Measurements from ENCODE around the gene FAM120B. TPM values are rescaled to one million over a fixed set of nuclear protein-coding genes. Genes with fewer than 3 reads are reported as not detected.

FAM120B gene
- total and polyA plus RNA-seq, 2 experiments from 2014 or later: 17.1 to 29.1 TPM

- in situ Hi-C loops (cut with MboI): no loop called here
- no peak overlapping the region for H3K9ac ChIP-seq
- no peaks in the 10 kb centered on the region for H3F3A ChIP-seq (ENCODE audit: insufficient read depth)
- DNase-seq: no peak
- no peaks in the 10 kb centered on the region for H3K79me2 ChIP-seq (ENCODE audit: insufficient read depth)
- no peaks in the 10 kb centered on the region for H3K9me2 ChIP-seq (ENCODE audit: insufficient read depth)
- 0 out of 2 replicates have a peak, but pooled peaks cover 1% of the 10 kb centered on the region for H3K27me3 ChIP-seq (replicated peaks; ENCODE audit: insufficient read depth)
- no peak overlapping the region for H2AFZ ChIP-seq
- no peak overlapping the region for H3K4me3 ChIP-seq
- WGBS, 2 experiments (ENCODE audit: low coverage in 1 of 2, low lambda C conversion rate in 2 of 2, missing lambda C conversion rate in 2 of 2): 58 to 62% methylated on average over 18 of the region's 18 CpGs
- no peaks in the 10 kb centered on the region for H4K20me1 ChIP-seq (ENCODE audit: insufficient read depth)
- TF ChIP-seq EZH2 (IDR thresholded peaks at IDR 0.05; ENCODE audit: insufficient read depth, poor library complexity, severe bottlenecking) (no peak), EZH2phosphoT487 (IDR thresholded peaks at IDR 0.05; ENCODE audit: insufficient read depth, low read depth) (no peak)
- no peaks in the 10 kb centered on the region for H3K9me3 ChIP-seq (ENCODE audit: low read depth)
- no peaks in the 10 kb centered on the region for H3K36me3 ChIP-seq (ENCODE audit: low read depth)
- peaks cover 2% of the 10 kb centered on the region; the same call in 1 of the 2 replicates for H3K4me1 ChIP-seq (ENCODE audit: insufficient read depth)
- no peak overlapping the region for H3K4me2 ChIP-seq (ENCODE audit: unreplicated experiment)
- no peak overlapping the region for H3K27ac ChIP-seq
These were observed 148.1 kb downstream of the FAM120B start for GRCh38 chr6:170454512-170455285.

- Histone ChIP-seq H3K27ac (no peak overlapping the region), H3K4me1 (ENCODE audit: insufficient read depth) (peaks cover 3% of the 10 kb centered on the region; the same call in 1 of the 2 replicates), H4K20me1 (ENCODE audit: insufficient read depth) (no peaks in the 10 kb centered on the region), H3K79me2 (ENCODE audit: insufficient read depth) (no peaks in the 10 kb centered on the region), H3K36me3 (ENCODE audit: low read depth) (no peaks in the 10 kb centered on the region), H2AFZ (no peak overlapping the region), H3F3A (ENCODE audit: insufficient read depth) (no peaks in the 10 kb centered on the region), H3K4me3 (no peak overlapping the region), H3K27me3 (replicated peaks; ENCODE audit: insufficient read depth) (peaks cover 9% of the 10 kb centered on the region; the same call in 1 of the 2 replicates), H3K9me3 (ENCODE audit: low read depth) (no peaks in the 10 kb centered on the region), H3K9me2 (ENCODE audit: insufficient read depth) (no peaks in the 10 kb centered on the region), H3K4me2 (ENCODE audit: unreplicated experiment) (no peak overlapping the region), H3K9ac (no peak overlapping the region)
- no peak for DNase-seq
- in situ Hi-C loops (cut with MboI): no loop called here
- WGBS, 2 experiments (ENCODE audit: low coverage in 1 of 2, low lambda C conversion rate in 2 of 2, missing lambda C conversion rate in 2 of 2): 81 to 82% methylated on average over 26 of the region's 26 CpGs
- TF ChIP-seq EZH2phosphoT487 (IDR thresholded peaks at IDR 0.05; ENCODE audit: insufficient read depth, low read depth) (no peak), EZH2 (IDR thresholded peaks at IDR 0.05; ENCODE audit: insufficient read depth, poor library complexity, severe bottlenecking) (no peak)
These were observed 148.9 kb downstream of the FAM120B start for GRCh38 chr6:170455335-170455979.

DNA sequence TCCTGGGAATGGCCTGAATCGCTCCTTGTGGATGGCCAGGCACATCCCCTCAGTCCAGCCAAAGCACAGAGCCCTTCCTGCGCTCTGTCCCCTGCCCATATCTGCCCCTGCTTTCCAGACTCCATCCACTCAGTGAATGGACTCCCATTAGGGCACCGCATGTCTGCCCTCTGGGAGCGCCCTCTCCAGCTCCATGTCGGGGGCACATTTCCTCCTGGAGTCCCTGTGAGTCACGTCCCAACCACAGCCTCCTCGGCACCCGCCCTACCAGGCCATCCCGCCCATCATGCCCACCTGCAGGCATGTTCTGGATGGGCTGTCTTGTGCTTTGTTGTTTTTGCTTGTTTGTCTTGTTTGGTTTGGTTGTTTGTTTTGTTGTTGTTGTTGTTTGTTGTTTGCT, 149.8 kb downstream of the FAM120B start:
- in situ Hi-C loops (cut with MboI): no loop called here
- H3K4me2 ChIP-seq (ENCODE audit: unreplicated experiment): no peak overlapping the region
- H3K27ac ChIP-seq: no peak overlapping the region
- no peak overlapping the region for H2AFZ ChIP-seq
- no peak for TF ChIP-seq EZH2phosphoT487 (IDR thresholded peaks at IDR 0.05; ENCODE audit: insufficient read depth, low read depth)
- no peak overlapping the region for H3K4me3 ChIP-seq
- H3K79me2 ChIP-seq (ENCODE audit: insufficient read depth): no peaks in the 10 kb centered on the region
- no peak for DNase-seq
- H4K20me1 ChIP-seq (ENCODE audit: insufficient read depth): no peaks in the 10 kb centered on the region
- H3F3A ChIP-seq (ENCODE audit: insufficient read depth): no peaks in the 10 kb centered on the region
- H3K36me3 ChIP-seq (ENCODE audit: low read depth): no peaks in the 10 kb centered on the region
- H3K9ac ChIP-seq: no peak overlapping the region
- H3K9me3 ChIP-seq (ENCODE audit: low read depth): no peaks in the 10 kb centered on the region
- peaks cover 15% of the 10 kb centered on the region; the same call in 1 of the 2 replicates for H3K27me3 ChIP-seq (replicated peaks; ENCODE audit: insufficient read depth)
- no peaks in the 10 kb centered on the region for H3K9me2 ChIP-seq (ENCODE audit: insufficient read depth)
- 74 to 78% methylated on average over 7 to 9 of the region's 9 CpGs for WGBS, 2 experiments (ENCODE audit: low coverage in 1 of 2, low lambda C conversion rate in 2 of 2, missing lambda C conversion rate in 2 of 2)
- H3K4me1 ChIP-seq (ENCODE audit: insufficient read depth): peaks cover 3% of the 10 kb centered on the region; the same call in 1 of the 2 replicates

Small RNAs within 50 kb of the gene (microRNA-seq; reads per million reads assigned to microRNA genes)
- not detected for gene MIR4644 (ENCODE audit: borderline number of aligned reads)

Small RNAs within 50 kb of the gene (small RNA-seq; reads per million reads assigned to genes)
- gene MIR4644 (ENCODE audit: low read depth, low replicate concordance): not detected

Other genes with a start within 250 kb of the FAM120B start
- gene DLL1, start 15.7 kb upstream of the FAM120B start, total RNA-seq (2014; rRNA removed; shearing (Covaris generic)): 0.38 and 0.86 TPM in 2 replicates
- gene DLL1, start 15.7 kb upstream of the FAM120B start, polyA plus RNA-seq (2016; fragmentation: Nextera tagmentation; extraction: Ambion mirVana): 0.30 and 0.68 TPM in 2 replicates
- gene PSMB1, start 246.5 kb downstream of the FAM120B start, total RNA-seq (2014; rRNA removed; shearing (Covaris generic)): 247 and 261 TPM in 2 replicates
- 410 and 411 TPM in 2 replicates for gene PSMB1, start 246.5 kb downstream of the FAM120B start, polyA plus RNA-seq (2016; fragmentation: Nextera tagmentation; extraction: Ambion mirVana)
- 12.0 and 13.4 TPM in 2 replicates for gene TBP, start 247.6 kb downstream of the FAM120B start, total RNA-seq (2014; rRNA removed; shearing (Covaris generic))
- 22.2 and 24.6 TPM in 2 replicates for gene TBP, start 247.6 kb downstream of the FAM120B start, polyA plus RNA-seq (2016; fragmentation: Nextera tagmentation; extraction: Ambion mirVana)